ENCODE data around the gene FLOT2. TPM values are rescaled to one million over a fixed set of nuclear protein-coding genes. Genes with fewer than 3 reads are reported as not detected.

FLOT2 gene
- total RNA-seq, 1 experiment from 2014 or later = 98.1 TPM

GRCh38 chr17:28875848-28876550 lies 21.5 kb downstream of the FLOT2 start:
- no peak overlapping the region for H3K9ac ChIP-seq (ENCODE audit: low read length)
- ChIA-PET RAD21 (ENCODE audit: low non-redundant PET in 1 of 2, low total read pairs in 2 of 2, uncharacterized antibody in 2 of 2, unreplicated experiment in 2 of 2) (no interaction called here), CTCF (interaction anchor here (0.9 kb wide), 1 partner anchor 112 kb away, joined by 3 read pairs; no protein-coding TSS in a partner anchor), POLR2A (no interaction called here)
- no peak for ATAC-seq
- H3K9me2 ChIP-seq (ENCODE audit: insufficient read depth) = no peaks in the 10 kb centered on the region
- H3K4me2 ChIP-seq (ENCODE audit: low read length) = no peak overlapping the region
- no peaks in the 10 kb centered on the region for H3K79me2 ChIP-seq (ENCODE audit: insufficient read depth, low read length)
- H3K27me3 ChIP-seq (ENCODE audit: insufficient read depth, low read length) = no peaks in the 10 kb centered on the region
- DNase-seq (ENCODE audit: low read depth, low spot score) = no peak
- no TSS peak for BruUV-seq (replicated peaks)
- 0 out of 4 replicates have a peak, but pooled peaks cover 0 to 2% of the 10 kb centered on the region in 2 experiments for H3K36me3 ChIP-seq (ENCODE audit: control insufficient read depth in 1 of 2, insufficient read depth in 2 of 2, low read length in 2 of 2)
- no peaks in the 10 kb centered on the region for H3K9me3 ChIP-seq (ENCODE audit: control insufficient read depth in 1 of 2, insufficient read depth in 1 of 2, low read depth in 1 of 2, low read length in 2 of 2)
- H3K4me3 ChIP-seq (replicated peaks in 1 of 2; ENCODE audit: low read depth in 1 of 2, low read length in 2 of 2) = no peak overlapping the region
- H3K4me1 ChIP-seq (ENCODE audit: control insufficient read depth in 1 of 2, insufficient read depth in 2 of 2, low read length in 2 of 2) = no peaks in the 10 kb centered on the region; a peak in 1 of 4 replicates
- intact Hi-C loops (cut with micrococcal nuclease) = no loop called here
- no peak overlapping the region for H3K27ac ChIP-seq (ENCODE audit: low read depth, low read length)
- no peaks in the 10 kb centered on the region for H4K20me1 ChIP-seq (ENCODE audit: insufficient read depth)
- H2AFZ ChIP-seq (ENCODE audit: low read depth, low read length, poor library complexity, severe bottlenecking) = no peak overlapping the region
- no peak for TF ChIP-seq ZFX (IDR thresholded peaks at IDR 0.05)
- TF ChIP-seq EGR1 (IDR thresholded peaks at IDR 0.05; ENCODE audit: low read depth) = no peak
- TF ChIP-seq CEBPB (IDR thresholded peaks at IDR 0.05; ENCODE audit: low read depth) = no peak
- no peak for TF ChIP-seq EZH2phosphoT487 (IDR thresholded peaks at IDR 0.05; ENCODE audit: borderline replicate concordance)

DNA sequence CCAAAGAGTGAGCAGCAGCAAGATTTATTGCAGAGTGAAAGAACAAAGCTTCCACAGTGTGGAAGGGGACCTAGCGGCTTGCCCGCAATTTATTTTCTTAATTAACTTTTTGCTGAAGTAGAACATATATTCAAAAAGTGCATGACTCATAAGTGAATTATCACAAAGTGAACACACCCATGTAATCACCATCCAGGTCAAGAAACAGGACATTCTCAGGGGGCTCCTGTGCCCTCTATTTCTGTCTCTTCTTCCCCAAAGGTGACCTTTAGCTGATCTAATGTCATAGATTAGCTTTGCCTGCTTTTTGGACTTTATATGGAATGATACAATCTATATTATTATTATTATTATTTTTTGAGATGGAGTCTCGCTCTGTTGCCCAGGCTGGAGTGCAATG lies 22.8 kb downstream of the FLOT2 start:
- Histone ChIP-seq H3K9me2 (ENCODE audit: insufficient read depth) (no peaks in the 10 kb centered on the region), H2AFZ (ENCODE audit: low read depth, low read length, poor library complexity, severe bottlenecking) (no peak overlapping the region), H4K20me1 (ENCODE audit: insufficient read depth) (no peaks in the 10 kb centered on the region), H3K9me3 (ENCODE audit: control insufficient read depth in 1 of 2, insufficient read depth in 1 of 2, low read depth in 1 of 2, low read length in 2 of 2) (no peaks in the 10 kb centered on the region), H3K79me2 (ENCODE audit: insufficient read depth, low read length) (no peaks in the 10 kb centered on the region), H3K4me2 (ENCODE audit: low read length) (no peak overlapping the region), H3K27ac (ENCODE audit: low read depth, low read length) (no peak overlapping the region), H3K27me3 (ENCODE audit: insufficient read depth, low read length) (no peaks in the 10 kb centered on the region), H3K36me3 (ENCODE audit: control insufficient read depth in 1 of 2, insufficient read depth in 2 of 2, low read length in 2 of 2) (0 out of 4 replicates have a peak, but pooled peaks cover 0 to 1% of the 10 kb centered on the region in 2 experiments), H3K4me1 (ENCODE audit: control insufficient read depth in 1 of 2, insufficient read depth in 2 of 2, low read length in 2 of 2) (no peaks in the 10 kb centered on the region; a peak in 1 of 4 replicates), H3K4me3 (replicated peaks in 1 of 2; ENCODE audit: low read depth in 1 of 2, low read length in 2 of 2) (no peak overlapping the region), H3K9ac (ENCODE audit: low read length) (no peak overlapping the region)
- ChIA-PET CTCF (no interaction called here), POLR2A (no interaction called here), RAD21 (ENCODE audit: low non-redundant PET in 1 of 2, low total read pairs in 2 of 2, uncharacterized antibody in 2 of 2, unreplicated experiment in 2 of 2) (no interaction called here)
- no peak for DNase-seq (ENCODE audit: low read depth, low spot score)
- TF ChIP-seq TCF7L2 (IDR thresholded peaks at IDR 0.05; ENCODE audit: borderline replicate concordance, extremely low read depth, insufficient read depth, insufficient read length) (no peak), RAD21 (IDR thresholded peaks at IDR 0.05; ENCODE audit: low read depth) (no peak), POLR2AphosphoS5 (IDR thresholded peaks at IDR 0.05; ENCODE audit: low read depth, low read length) (no peak), SRF (IDR thresholded peaks at IDR 0.05; ENCODE audit: low read depth) (no peak), CBX3 (IDR thresholded peaks at IDR 0.05; ENCODE audit: low read depth) (no peak), YY1 (IDR thresholded peaks at IDR 0.05; ENCODE audit: extremely low read depth, insufficient replicate concordance, low read depth, low read length) (no peak), CEBPB (IDR thresholded peaks at IDR 0.05; ENCODE audit: low read depth) (no peak), EZH2 (IDR thresholded peaks at IDR 0.05) (no peak), SP1 (IDR thresholded peaks at IDR 0.05; ENCODE audit: low read depth) (no peak), EGR1 (IDR thresholded peaks at IDR 0.05; ENCODE audit: low read depth) (no peak), ZNF274 (IDR thresholded peaks at IDR 0.05; ENCODE audit: low read depth, low read length) (no peak), EZH2phosphoT487 (IDR thresholded peaks at IDR 0.05; ENCODE audit: borderline replicate concordance) (no peak), POLR2A (IDR thresholded peaks at IDR 0.05; ENCODE audit: borderline replicate concordance, extremely low read depth, insufficient read depth, insufficient read length) (no peak)
- TF ChIP-seq, protein P1, sequence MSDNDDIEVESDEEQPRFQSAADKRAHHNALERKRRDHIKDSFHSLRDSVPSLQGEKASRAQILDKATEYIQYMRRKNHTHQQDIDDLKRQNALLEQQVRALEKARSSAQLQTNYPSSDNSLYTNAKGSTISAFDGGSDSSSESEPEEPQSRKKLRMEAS (IDR thresholded peaks at IDR 0.05) = no peak
- TF ChIP-seq, protein P2, sequence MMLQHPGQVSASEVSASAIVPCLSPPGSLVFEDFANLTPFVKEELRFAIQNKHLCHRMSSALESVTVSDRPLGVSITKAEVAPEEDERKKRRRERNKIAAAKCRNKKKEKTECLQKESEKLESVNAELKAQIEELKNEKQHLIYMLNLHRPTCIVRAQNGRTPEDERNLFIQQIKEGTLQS (IDR thresholded peaks at IDR 0.05) = no peak
- TF ChIP-seq, protein P3, sequence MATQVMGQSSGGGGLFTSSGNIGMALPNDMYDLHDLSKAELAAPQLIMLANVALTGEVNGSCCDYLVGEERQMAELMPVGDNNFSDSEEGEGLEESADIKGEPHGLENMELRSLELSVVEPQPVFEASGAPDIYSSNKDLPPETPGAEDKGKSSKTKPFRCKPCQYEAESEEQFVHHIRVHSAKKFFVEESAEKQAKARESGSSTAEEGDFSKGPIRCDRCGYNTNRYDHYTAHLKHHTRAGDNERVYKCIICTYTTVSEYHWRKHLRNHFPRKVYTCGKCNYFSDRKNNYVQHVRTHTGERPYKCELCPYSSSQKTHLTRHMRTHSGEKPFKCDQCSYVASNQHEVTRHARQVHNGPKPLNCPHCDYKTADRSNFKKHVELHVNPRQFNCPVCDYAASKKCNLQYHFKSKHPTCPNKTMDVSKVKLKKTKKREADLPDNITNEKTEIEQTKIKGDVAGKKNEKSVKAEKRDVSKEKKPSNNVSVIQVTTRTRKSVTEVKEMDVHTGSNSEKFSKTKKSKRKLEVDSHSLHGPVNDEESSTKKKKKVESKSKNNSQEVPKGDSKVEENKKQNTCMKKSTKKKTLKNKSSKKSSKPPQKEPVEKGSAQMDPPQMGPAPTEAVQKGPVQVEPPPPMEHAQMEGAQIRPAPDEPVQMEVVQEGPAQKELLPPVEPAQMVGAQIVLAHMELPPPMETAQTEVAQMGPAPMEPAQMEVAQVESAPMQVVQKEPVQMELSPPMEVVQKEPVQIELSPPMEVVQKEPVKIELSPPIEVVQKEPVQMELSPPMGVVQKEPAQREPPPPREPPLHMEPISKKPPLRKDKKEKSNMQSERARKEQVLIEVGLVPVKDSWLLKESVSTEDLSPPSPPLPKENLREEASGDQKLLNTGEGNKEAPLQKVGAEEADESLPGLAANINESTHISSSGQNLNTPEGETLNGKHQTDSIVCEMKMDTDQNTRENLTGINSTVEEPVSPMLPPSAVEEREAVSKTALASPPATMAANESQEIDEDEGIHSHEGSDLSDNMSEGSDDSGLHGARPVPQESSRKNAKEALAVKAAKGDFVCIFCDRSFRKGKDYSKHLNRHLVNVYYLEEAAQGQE (IDR thresholded peaks at IDR 0.05; ENCODE audit: low read depth) = no peak
- intact Hi-C loops (cut with micrococcal nuclease) = no loop called here
- no peak for ATAC-seq
- BruUV-seq (replicated peaks) = no TSS peak

Data from HCT116 (cell line).